Measurements from ENCODE around the gene VCL.

- no peak for TF ChIP-seq POLR2A (IDR thresholded peaks at IDR 0.05; ENCODE audit: low read length)
- TF ChIP-seq GATA1 (IDR thresholded peaks at IDR 0.05; ENCODE audit: low read depth, low read length) = no peak
Measured at GRCh38 chr10:74097776-74098175, 99.9 kb downstream of the VCL start.
